Measurements from ENCODE around the gene RALGAPA1. TPM values are rescaled to one million over a fixed set of nuclear protein-coding genes. Genes with fewer than 3 reads are reported as not detected.

Gene RALGAPA1
- polyA plus RNA-seq, 1 of the 3 experiments (the other 2 are of a cell fraction): 3.6 TPM

- TF ChIP-seq USF1 (IDR thresholded peaks at IDR 0.05; ENCODE audit: borderline replicate concordance, low read depth): no peak
- no peak for TF ChIP-seq NFIC (IDR thresholded peaks at IDR 0.05; ENCODE audit: borderline replicate concordance)
Measured at GRCh38 chr14:35695647-35696046, 113.4 kb downstream of the RALGAPA1 start (continued).

- no peak overlapping the region for H3K4me3 ChIP-seq (ENCODE audit: low read depth in 2 of 2, low read length in 1 of 2)
- TF ChIP-seq CTCF (IDR thresholded peaks at IDR 0.05) (no peak), FOXM1 (IDR thresholded peaks at IDR 0.05; ENCODE audit: low read depth) (no peak), YY1 (IDR thresholded peaks at IDR 0.05; ENCODE audit: low read depth) (no peak)
- no peak for DNase-seq
- peaks cover 5 to 9% of the 10 kb centered on the region in 2 experiments; a peak in 3 of 4 replicates for H3K4me1 ChIP-seq (ENCODE audit: control insufficient read depth in 1 of 2, insufficient read depth in 2 of 2, low read depth in 1 of 2, low read length in 1 of 2)
- no peaks in the 10 kb centered on the region for H3K36me3 ChIP-seq (replicated peaks in 1 of 2; ENCODE audit: control insufficient read depth in 1 of 2, insufficient read depth in 2 of 2, low read length in 1 of 2)
- POLR2A ChIA-PET: no interaction called here
- H3K9me2 ChIP-seq: no peaks in the 10 kb centered on the region
- H3K4me2 ChIP-seq: no peak overlapping the region
- no peak overlapping the region for H2AFZ ChIP-seq (ENCODE audit: low read depth)
- no peaks in the 10 kb centered on the region for H3K9me3 ChIP-seq
- CTCF ChIA-PET: interaction anchor here (1.0 to 1.4 kb wide), 3 partner anchors 119 to 139 kb away, joined by 3 read pairs; no protein-coding TSS in a partner anchor
- 100% methylated on average over 1 of the region's 1 CpG for WGBS (ENCODE audit: low lambda C conversion rate)
- H4K20me1 ChIP-seq (ENCODE audit: insufficient read depth): no peaks in the 10 kb centered on the region
- H3K27me3 ChIP-seq (ENCODE audit: insufficient read depth): no peaks in the 10 kb centered on the region
- H3F3A ChIP-seq (replicated peaks; ENCODE audit: insufficient read depth): peaks cover 4% of the 10 kb centered on the region
- no peaks in the 10 kb centered on the region for H3K79me2 ChIP-seq (ENCODE audit: insufficient read depth)
- H3K9ac ChIP-seq: no peak overlapping the region
- no peak overlapping the region for H3K27ac ChIP-seq (ENCODE audit: low read depth in 2 of 2, low read length in 1 of 2)
Measured at GRCh38 chr14:35695072-35695471, 114.0 kb downstream of the RALGAPA1 start.

- WGBS (ENCODE audit: low lambda C conversion rate): 92% methylated on average over 3 of the region's 3 CpGs
- POLR2A ChIA-PET: interaction anchor here (1.0 kb wide), 1 partner anchor 155 kb away, joined by 6 read pairs; the partner anchor contains the start of gene INSM2
Measured at GRCh38 chr14:35689000-35689460, 120.1 kb downstream of the RALGAPA1 start.

More at GRCh38 chr14:35689000-35689460, 120.1 kb downstream of the RALGAPA1 start:
- H3K27ac ChIP-seq (ENCODE audit: low read depth in 2 of 2, low read length in 1 of 2): no peak overlapping the region
- no peak for DNase-seq
- no peak overlapping the region for H2AFZ ChIP-seq (ENCODE audit: low read depth)
- no peak overlapping the region for H3K4me3 ChIP-seq (ENCODE audit: low read depth in 2 of 2, low read length in 1 of 2)
- peaks cover 4% of the 10 kb centered on the region for H3F3A ChIP-seq (replicated peaks; ENCODE audit: insufficient read depth)
- H3K9me3 ChIP-seq: no peaks in the 10 kb centered on the region
- H3K79me2 ChIP-seq (ENCODE audit: insufficient read depth): no peaks in the 10 kb centered on the region
- peaks cover 0 to 21% of the 10 kb centered on the region in 2 experiments for H3K36me3 ChIP-seq (replicated peaks in 1 of 2; ENCODE audit: control insufficient read depth in 1 of 2, insufficient read depth in 2 of 2, low read length in 1 of 2)
- H3K27me3 ChIP-seq (ENCODE audit: insufficient read depth): no peaks in the 10 kb centered on the region
- no peaks in the 10 kb centered on the region; a peak in 1 of 4 replicates for H3K4me1 ChIP-seq (ENCODE audit: control insufficient read depth in 1 of 2, insufficient read depth in 2 of 2, low read depth in 1 of 2, low read length in 1 of 2)
- CTCF ChIA-PET: interaction anchor here (0.8 to 7.0 kb wide), 15 partner anchors 10 to 570 kb away, joined by 3 to 35 read pairs (median 3); no protein-coding TSS in a partner anchor
- no peak overlapping the region for H3K9ac ChIP-seq
- no peaks in the 10 kb centered on the region; the same call in 1 of the 2 replicates for H3K9me2 ChIP-seq
- no peaks in the 10 kb centered on the region for H4K20me1 ChIP-seq (ENCODE audit: insufficient read depth)
- TF ChIP-seq FOSL2 (IDR thresholded peaks at IDR 0.05; ENCODE audit: borderline replicate concordance, low read depth): no peak
- no peak for TF ChIP-seq IRF3 (IDR thresholded peaks at IDR 0.05; ENCODE audit: low read depth, low read length)
- no peak for TF ChIP-seq POLR2AphosphoS5 (IDR thresholded peaks at IDR 0.05; ENCODE audit: low read depth, low read length)
- no peak for TF ChIP-seq MEF2A (IDR thresholded peaks at IDR 0.05; ENCODE audit: borderline replicate concordance, low read depth)
- no peak for TF ChIP-seq GABPA (IDR thresholded peaks at IDR 0.05; ENCODE audit: low read depth)
- no peak for TF ChIP-seq NFIC (IDR thresholded peaks at IDR 0.05; ENCODE audit: borderline replicate concordance)
- TF ChIP-seq USF2 (IDR thresholded peaks at IDR 0.05; ENCODE audit: borderline replicate concordance, low read depth, low read length): no peak
- TF ChIP-seq GATA2 (CRISPR knock-in tag; IDR thresholded peaks at IDR 0.05): no peak
- no peak overlapping the region for H3K4me2 ChIP-seq
